Measurements from ENCODE around the gene MAG.

The MAG gene

GRCh38 chr19:35265900-35266519, 26.0 kb upstream of the MAG start:
- no peak overlapping the region for H3K4me3 ChIP-seq (ENCODE audit: low read length)
- TF ChIP-seq CTCF (IDR thresholded peaks at IDR 0.05; ENCODE audit: insufficient read depth, low read depth, low read length, missing control alignments): no peak
- DNase-seq (ENCODE audit: low read depth): no peak

DNA sequence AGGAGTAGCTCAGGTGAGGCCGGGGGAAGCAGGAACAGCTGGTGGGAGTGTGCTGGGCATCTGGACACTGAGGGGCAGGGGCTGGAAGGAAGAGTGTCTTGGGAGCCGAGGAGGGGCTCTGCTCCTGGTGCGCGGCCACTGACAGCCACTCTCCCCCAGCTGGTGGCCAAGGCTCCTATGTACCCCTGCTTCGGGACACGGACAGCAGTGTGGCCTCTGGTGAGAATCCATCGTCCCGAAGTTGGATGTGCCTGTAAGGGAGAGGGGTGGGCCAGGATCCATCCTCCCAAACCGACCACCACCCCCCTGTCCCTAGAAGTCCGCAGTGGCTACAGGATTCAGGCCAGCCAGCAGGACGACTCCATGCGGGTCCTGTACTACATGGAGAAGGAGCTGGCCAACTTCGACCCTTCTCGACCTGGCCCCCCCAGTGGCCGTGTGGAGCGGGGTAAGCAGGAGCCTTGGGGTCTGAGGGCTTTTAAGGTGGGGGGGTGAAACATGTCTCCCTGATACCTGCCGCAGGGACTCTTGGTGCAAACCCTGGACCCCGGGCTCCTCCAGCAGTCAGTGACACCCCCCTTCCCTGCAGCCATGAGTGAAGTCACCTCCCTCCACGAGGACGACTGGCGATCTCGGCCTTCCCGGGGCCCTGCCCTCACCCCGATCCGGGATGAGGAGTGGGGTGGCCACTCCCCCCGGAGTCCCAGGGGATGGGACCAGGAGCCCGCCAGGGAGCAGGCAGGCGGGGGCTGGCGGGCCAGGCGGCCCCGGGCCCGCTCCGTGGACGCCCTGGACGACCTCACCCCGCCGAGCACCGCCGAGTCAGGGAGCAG, 25.2 kb upstream of the MAG start:
- TF ChIP-seq CTCF (IDR thresholded peaks at IDR 0.05; ENCODE audit: insufficient read depth, low read depth, low read length, missing control alignments): no peak
- peak overlapping the region; percentile 81 for H3K4me3 ChIP-seq (ENCODE audit: low read length)
- no peak for DNase-seq (ENCODE audit: low read depth)

GRCh38 chr19:35267353-35267817, 24.6 kb upstream of the MAG start:
- DNase-seq (ENCODE audit: low read depth): peak; percentile 29
- no peak for TF ChIP-seq CTCF (IDR thresholded peaks at IDR 0.05; ENCODE audit: insufficient read depth, low read depth, low read length, missing control alignments)
- H3K4me3 ChIP-seq (ENCODE audit: low read length): peak overlapping the region; percentile 81

GRCh38 chr19:35267818-35268535, 24.0 kb upstream of the MAG start:
- peak; percentile 74 for DNase-seq (ENCODE audit: low read depth)
- H3K4me3 ChIP-seq (ENCODE audit: low read length): peak overlapping the region; percentile 81
- TF ChIP-seq CTCF (IDR thresholded peaks at IDR 0.05; ENCODE audit: insufficient read depth, low read depth, low read length, missing control alignments): no peak

GRCh38 chr19:35268536-35269437, 23.2 kb upstream of the MAG start, which contains the start of gene USF2:
USF2 (plus strand) TSS chr19:35268962; CDS start chr19:35269102, 140 bp downstream.
- peak within 1 kb of the TSS; percentile 81 for H3K4me3 ChIP-seq (ENCODE audit: low read length)
- DNase-seq (ENCODE audit: low read depth): peak; percentile 66
- no peak for TF ChIP-seq CTCF (IDR thresholded peaks at IDR 0.05; ENCODE audit: insufficient read depth, low read depth, low read length, missing control alignments)

Data from epithelial cell of esophagus (primary cell).